Hepatocyte (in vitro differentiated cells): ENCODE results near the gene HM13. TPM values are rescaled to one million over a fixed set of nuclear protein-coding genes. Genes with fewer than 3 reads are reported as not detected.

Source experiments
- microRNA-seq: library from miRNA; unstranded; fragments of <30 nt; microRNA quantifications from one replicate; pipeline ENCODE4, GENCODE V29; 2017
- polyA plus RNA-seq: library from polyadenylated mRNA; unstranded; fragments of >200 nt; fragmentation: Nextera tagmentation; extraction: Ambion mirVana; gene quantifications from 2 replicates; pipeline ENCODE4 v1.2.1, GENCODE V29; 2016
- small RNA-seq: library from RNA; depleted of rRNA; stranded (forward); fragments of <200 nt; gene quantifications from one replicate; pipeline ENCODE3, GENCODE V24; 2014
- total RNA-seq: library from RNA; depleted of rRNA; stranded (reverse); fragments of >200 nt; gene quantifications from 2 replicates; pipeline ENCODE4 v1.2.3, GENCODE V29; 2014

HM13 gene
- total and polyA plus RNA-seq, 2 experiments from 2014 or later = 219 to 461 TPM

Small RNA genes lying within 50 kb of the gene (microRNA-seq; reads per million reads assigned to microRNA genes)
- not detected for gene MIR3193

Small RNA genes lying within 50 kb of the gene (small RNA-seq; reads per million reads assigned to genes)
- gene MIR3193 = not detected

Other genes with a start within 250 kb of the HM13 start
- not detected in 2 replicates for gene DEFB116, start 205.9 kb upstream of the HM13 start, total RNA-seq
- not detected in 2 replicates for gene DEFB116, start 205.9 kb upstream of the HM13 start, polyA plus RNA-seq
- gene DEFB118, start 145.8 kb upstream of the HM13 start, total RNA-seq = not detected in 2 replicates
- gene DEFB118, start 145.8 kb upstream of the HM13 start, polyA plus RNA-seq = not detected in 2 replicates
- gene DEFB119, start 123.9 kb upstream of the HM13 start, total RNA-seq = not detected in 2 replicates
- gene DEFB119, start 123.9 kb upstream of the HM13 start, polyA plus RNA-seq = not detected in 2 replicates
- not detected in 2 replicates for gene DEFB121, start 108.2 kb upstream of the HM13 start, total RNA-seq
- not detected in 2 replicates for gene DEFB121, start 108.2 kb upstream of the HM13 start, polyA plus RNA-seq
- not detected in 2 replicates for gene DEFB123, start 73.8 kb upstream of the HM13 start, total RNA-seq
- gene DEFB123, start 73.8 kb upstream of the HM13 start, polyA plus RNA-seq = not detected in 2 replicates
- not detected in 2 replicates for gene DEFB124, start 39.3 kb upstream of the HM13 start, total RNA-seq
- not detected in 2 replicates for gene DEFB124, start 39.3 kb upstream of the HM13 start, polyA plus RNA-seq
- 0.08 TPM in 1 of 2 replicates, not detected in the other for gene REM1, start 39.2 kb upstream of the HM13 start, total RNA-seq
- 1.1 TPM in 1 of 2 replicates, not detected in the other for gene REM1, start 39.2 kb upstream of the HM13 start, polyA plus RNA-seq
- 616 and 651 TPM in 2 replicates for gene ID1, start 90.8 kb downstream of the HM13 start, total RNA-seq
- 310 and 388 TPM in 2 replicates for gene ID1, start 90.8 kb downstream of the HM13 start, polyA plus RNA-seq
- 0.68 and 3.6 TPM in 2 replicates for gene COX4I2, start 123.5 kb downstream of the HM13 start, total RNA-seq
- 0.37 and 3.3 TPM in 2 replicates for gene COX4I2, start 123.5 kb downstream of the HM13 start, polyA plus RNA-seq
- 139 and 145 TPM in 2 replicates for gene BCL2L1, start 208.4 kb downstream of the HM13 start, total RNA-seq
- gene BCL2L1, start 208.4 kb downstream of the HM13 start, polyA plus RNA-seq = 104 and 108 TPM in 2 replicates
- 22.9 and 23.9 TPM in 2 replicates for gene TPX2, start 224.8 kb downstream of the HM13 start, total RNA-seq
- 16.3 and 18.5 TPM in 2 replicates for gene TPX2, start 224.8 kb downstream of the HM13 start, polyA plus RNA-seq